ENCODE data around the gene IL25.
"Not testable (repeated sequence)": the region's sequence is repeated elsewhere in the genome, so short reads cannot be mapped to it uniquely, and the experiment has no call there.

Gene IL25

DNA sequence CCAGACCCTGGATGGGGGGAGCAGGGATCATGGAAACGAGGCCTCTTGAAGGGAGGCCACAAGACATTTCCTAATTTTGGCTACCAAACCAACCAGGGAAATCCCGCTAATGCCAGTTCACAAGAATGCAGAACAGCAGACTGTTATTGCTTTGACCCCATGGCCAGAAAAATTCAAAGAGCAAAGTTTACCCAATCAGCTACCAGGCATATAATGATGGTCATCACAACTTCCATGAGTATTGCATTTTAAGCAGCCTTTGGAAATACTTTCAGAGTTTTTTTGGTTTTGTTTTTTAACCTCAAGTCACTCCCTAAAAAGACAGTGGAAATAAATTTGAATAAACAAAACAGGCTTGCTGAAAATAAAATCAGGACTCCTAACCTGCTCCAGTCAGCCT, at the start of gene IL25:
IL25 (plus strand) TSS at position 301 of the 400 bp plus-strand sequence.
- no peak for DNase-seq

- no peak for DNase-seq
Measured at GRCh38 chr14:23323838-23324454, 48.7 kb upstream of the IL25 start.

DNA sequence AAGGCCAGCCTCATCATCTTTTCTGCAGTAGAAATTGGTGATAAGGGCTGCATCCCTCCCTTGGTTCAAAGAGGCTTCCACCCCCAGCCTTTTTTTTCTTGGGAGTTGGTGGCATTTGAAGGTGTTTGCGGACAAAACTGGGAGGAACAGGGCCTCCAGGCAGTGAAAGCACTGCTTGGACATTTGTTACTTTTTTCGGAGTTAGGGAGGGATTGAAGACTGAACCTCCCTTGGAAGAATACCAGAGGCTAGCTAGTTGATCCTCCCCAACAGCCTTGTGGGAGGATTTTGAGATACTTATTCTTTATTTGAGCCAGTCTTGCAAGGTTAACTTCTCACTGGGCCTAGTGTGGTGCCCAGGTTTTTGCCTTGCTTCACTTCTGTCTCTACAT, 48.2 kb upstream of the IL25 start:
- DNase-seq = no peak

GRCh38 chr14:23324993-23325392, 47.6 kb upstream of the IL25 start:
- DNase-seq = no peak

GRCh38 chr14:23325746-23326145, 46.9 kb upstream of the IL25 start:
- not testable (repeated sequence) for DNase-seq

DNA sequence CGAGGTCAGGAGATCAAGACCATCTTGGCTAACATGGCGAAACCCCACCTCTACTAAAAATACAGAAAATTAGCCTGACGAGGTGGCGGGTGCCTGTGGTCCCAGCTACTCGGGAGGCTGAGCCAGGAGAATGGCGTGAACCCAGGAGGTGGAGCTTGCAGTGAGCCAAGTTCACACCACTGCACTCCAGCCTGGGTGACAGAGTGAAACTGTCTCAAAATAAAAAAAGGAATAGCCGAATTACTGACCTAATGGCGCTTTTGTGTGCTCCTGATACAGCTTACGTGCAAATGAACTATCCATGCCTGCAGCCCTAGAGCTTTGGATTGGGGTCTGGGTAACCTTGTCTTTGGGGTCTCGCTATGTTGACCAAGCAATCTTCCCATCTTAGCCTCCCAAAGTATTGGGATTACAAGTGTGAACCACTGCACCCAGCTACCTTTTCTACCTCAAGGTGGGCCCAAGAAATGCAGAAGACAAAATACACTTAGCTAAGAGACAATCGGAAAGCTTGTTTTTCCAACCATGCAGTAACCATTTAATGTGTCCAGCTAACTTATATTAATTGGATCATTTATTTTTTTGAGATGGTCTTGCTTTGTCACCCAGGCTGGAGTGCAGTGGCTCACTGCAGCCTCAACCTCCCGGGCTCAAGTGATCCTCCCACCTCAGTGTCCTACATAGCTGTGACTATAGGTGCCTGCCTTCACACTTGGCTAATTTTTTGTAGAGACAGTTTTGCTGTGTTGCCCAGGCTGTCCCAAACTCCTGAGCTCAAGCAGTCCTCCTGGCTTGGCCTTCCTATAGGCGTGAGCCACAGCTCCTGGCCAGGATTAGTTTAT, 45.9 kb upstream of the IL25 start:
- DNase-seq = no peak

GRCh38 chr14:23327947-23328744, 44.5 kb upstream of the IL25 start:
- peak; percentile 68 for DNase-seq

DNA sequence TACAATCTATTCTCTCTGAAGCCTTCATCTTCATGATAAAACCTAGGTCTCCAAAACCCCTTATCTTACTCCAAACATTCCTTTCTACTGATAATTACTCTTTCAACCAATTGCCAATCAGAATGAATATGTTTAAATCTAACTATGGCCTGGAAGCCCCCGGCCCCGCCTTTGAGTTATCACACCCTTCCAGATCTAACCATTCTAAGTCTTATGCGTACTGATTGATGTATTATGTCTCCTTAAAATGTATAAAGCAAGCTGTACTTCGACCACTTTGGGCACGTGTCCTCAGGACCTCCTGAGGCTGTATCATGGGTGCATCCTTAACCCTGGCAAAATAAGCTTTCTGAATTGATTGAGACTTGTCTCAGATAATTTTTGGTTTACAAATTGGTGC, 37.0 kb upstream of the IL25 start:
- DNase-seq = no peak

DNA sequence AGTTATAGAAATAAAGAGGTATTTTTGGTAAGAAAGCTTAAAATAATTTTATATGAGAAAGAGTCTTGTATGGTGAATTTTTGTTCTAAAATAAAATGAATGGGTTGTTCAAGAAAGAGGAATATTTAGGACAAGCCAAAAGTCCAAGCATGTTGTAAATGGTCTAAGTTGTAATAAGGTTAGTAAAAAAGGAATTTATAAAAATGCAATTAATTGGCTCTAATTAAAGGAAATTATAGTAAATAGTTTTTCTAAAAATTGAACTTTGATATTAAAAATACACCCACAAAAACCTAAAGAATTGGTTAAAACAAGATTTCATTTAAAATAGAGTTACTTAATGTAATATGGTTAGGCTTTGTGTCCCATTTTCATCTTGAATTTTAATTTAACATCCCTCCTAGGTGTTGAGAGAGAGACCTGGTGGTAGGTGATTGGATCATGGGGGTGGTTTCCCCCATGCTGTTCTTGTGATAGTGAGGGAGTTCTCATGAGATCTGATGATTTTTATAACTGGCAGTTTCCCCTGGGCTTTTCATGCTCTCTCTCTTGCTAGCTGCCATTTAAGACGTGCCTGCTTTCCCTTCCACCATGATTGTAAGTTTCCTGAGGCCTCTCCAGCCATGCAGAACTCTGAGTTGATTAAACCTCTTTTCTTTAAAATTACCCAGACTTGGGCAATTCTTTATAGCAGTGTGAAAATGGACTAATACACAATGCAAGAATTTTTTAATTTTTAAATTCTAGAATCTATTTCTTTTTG, 32.9 kb upstream of the IL25 start:
- DNase-seq = no peak

- DNase-seq = no peak
Measured at GRCh38 chr14:23344481-23344880, 28.1 kb upstream of the IL25 start.

DNA sequence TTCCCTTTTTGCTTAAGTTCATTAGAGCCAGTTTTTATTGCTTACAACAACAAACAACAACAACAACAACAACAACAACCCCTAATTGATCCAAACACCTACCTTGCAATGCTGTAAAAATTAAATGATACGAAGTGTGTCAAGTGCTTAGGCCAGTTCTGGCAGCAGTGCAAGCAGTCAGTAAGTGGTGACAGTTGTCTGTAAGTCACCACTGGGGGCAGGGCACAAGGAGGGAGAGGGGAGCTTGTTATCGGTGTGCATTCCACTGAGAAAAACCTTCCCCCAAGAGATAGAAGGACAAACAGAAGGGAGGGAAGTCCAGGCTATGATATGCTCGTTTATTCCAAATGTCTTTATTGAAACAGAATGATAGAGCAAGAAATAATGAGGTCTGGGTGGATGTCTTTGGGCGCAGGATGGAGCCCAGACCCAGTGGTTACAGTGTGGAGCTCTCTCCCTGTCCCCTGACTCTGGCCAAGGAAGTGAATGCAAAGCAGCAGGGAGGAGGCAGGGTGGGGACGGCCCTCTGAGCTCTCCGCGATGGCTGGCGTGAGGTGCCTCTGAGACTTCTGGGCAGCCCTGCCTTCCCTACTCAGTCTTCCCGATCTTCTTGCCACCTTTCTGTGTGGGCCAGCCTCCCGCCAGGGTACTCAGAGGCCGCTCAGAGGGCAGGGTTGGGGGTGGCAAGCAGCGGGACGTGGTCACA, 26.5 kb upstream of the IL25 start:
- no peak for DNase-seq

DNA sequence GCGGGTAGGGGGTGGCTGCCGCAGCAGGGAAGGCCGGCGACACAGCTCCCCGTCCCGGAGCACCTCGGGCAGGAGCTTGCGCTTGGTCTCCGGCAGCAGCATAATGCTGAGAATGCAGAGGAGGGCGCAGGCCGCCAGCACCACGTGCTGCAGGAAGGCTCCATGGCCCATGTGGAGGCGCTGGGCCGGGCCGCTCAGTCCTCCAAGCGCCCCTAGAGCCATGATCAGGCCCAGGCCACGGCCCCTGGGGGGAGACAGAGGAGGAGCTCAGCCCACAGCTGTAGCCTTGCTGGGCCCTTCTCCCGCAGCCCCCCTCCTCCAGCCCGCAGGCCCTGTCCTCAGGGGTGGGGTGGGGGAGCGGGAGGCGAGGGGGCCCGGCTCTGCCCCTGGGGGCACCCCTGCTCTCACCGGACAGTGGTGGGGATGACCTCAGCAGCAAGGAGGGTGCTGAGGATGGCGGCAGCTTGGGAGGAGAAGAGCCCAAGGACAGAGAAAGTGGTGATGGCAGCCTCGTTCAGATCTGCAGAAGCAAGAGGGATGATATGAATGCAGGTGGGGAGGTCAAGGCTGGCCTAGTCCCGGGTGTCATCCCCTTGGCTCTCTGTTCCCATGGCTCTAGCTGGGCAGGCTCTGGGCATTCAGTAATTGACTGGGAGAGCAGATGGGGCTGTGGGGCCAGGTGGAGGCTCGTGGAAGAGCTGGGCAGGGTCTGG, 25.8 kb upstream of the IL25 start:
- no peak for DNase-seq

GRCh38 chr14:23347406-23348296, 25.0 kb upstream of the IL25 start:
- no peak for DNase-seq

DNA sequence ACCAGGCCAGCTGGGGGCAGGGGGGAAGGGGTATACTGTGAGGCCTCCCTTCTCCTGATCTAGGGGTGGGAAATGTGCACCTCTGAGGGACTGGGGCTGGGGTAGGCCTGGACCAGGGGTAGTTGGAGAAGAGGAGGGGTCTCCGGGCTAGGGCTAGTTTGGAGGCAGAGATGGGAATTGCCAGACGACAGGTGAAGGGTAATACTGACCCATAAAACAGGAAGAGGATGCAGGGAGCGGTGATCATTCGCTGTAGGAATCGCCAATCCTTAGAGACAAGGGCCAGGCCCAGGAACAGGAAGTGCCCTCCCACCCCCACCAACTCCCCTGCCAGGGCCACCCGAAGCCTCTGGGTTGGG, 24.3 kb upstream of the IL25 start:
- DNase-seq = no peak

- no peak for DNase-seq
Measured at GRCh38 chr14:23349156-23349845, 23.3 kb upstream of the IL25 start.

GRCh38 chr14:23351681-23352505, 20.7 kb upstream of the IL25 start:
- DNase-seq = no peak

DNA sequence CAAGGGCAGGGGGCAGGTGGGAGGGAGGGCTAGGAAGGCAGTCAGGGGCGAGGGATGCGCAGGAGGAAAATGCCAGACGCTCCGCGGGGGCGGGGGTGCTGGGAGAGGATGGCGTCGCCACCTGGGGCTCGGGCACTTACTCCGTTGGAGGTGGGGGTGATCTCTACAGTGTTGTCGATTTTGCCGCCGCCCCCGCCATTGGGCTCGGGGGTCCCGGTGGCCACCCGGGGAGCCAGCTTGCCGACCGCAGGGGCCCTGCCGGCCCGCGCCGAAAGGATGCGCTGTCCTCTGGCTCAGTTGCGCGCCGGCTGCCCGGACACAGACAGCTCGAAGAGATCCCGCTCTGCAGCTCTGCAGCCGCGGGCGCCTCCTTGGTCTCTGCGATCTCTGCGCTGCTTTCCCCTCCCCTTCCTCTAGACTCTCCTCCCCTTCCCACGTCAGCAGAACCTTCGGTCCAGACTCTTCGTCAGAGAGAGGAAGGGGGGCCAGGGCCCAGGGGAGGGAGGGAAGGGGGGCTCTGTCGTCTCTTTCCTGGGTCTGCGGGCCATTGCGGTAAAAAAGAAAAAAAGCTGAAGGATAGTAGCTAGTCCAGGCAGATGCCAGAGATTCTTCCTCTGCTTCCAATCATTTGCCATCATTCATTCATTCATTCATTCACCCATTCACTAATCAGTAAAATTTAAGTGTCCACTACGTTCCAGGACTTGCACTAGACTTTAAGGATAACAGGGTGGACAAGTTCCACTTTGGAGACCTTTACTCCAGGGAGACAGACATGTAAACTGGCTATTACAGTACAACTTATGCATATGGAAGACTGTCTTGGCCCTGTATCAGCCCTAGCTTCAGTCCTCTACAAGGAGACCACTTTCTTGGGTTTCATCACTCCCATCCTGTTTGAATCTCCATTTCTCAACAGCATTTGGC, 19.8 kb upstream of the IL25 start, which contains the start of gene SLC22A17:
SLC22A17 (minus strand) TSS at position 382 of the 927 bp plus-strand sequence.
- peak; percentile 62 for DNase-seq

DNA sequence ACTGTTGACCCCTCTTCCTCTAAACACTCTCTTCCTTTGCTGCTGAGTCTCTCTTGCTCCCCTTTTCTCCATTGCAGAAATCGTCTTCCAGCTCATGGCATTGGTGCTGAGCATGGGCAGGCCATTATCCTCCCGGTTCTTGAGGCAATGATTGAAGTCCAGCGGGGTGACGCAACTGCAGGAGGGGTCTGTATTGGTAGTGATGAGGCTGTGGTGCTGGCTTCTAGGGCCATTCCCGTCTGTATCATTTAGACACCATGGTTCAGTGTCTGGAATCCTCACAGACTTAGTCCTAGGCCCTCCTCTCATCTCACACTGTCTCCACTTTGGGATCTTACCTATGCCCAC, 19.2 kb upstream of the IL25 start:
- DNase-seq = no peak
